LNCaP clone FGC (cell line): Measurements from ENCODE around the gene FBXW2.

Source experiments
- DNase-seq: peaks from one replicate; pipeline ENCODE4 v3.0.0-alpha.2; 2011; ENCODE audit warnings: low read depth
- H3K4me3 ChIP-seq: 2 replicates; pipeline ENCODE4 v1.5.1; 2011; ENCODE audit warnings: mild to moderate bottlenecking, low read depth, low read length, control low read depth
- CTCF ChIP-seq: IDR thresholded peaks from 2 replicates; pipeline ENCODE4 v1.5.1; 2012; ENCODE audit warnings: mild to moderate bottlenecking; ENCODE audit not compliant: control insufficient read depth, insufficient read depth; ENCODE audit errors: extremely low read depth

Gene FBXW2

DNA sequence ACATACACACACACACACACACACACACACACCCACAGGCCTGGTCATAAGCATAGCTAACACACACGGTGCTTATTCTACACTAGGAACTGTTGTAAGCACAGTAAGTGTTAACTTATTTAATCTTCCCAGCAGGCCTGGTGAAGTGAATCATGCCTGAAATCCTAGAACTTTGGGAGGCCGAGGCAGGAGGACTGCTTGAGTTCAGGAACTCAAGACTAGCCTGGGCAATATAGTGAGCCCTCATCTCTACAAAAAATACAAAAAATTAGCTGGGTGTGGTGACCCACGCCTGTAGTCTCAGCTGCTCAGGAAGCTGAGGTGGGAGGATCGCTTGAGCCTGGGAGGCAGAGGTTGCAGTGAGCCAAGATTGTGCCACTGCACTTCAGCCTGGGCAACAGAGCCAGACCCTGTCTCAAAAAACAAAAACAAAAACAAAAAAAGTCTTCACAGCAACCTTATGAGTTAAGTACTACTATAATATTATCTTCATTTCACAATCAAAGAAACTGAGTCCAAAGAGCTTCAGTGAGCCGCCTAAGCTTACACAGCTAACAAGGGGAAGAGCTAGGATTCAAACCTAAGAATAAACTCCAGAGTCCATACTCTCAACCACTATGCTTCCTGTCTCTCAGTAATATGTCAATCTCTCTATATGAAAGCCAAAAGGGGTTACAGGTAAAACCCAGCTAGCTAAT lies 81.2 kb downstream of the FBXW2 start:
- TF ChIP-seq CTCF, result no peak
- no peak for DNase-seq
- H3K4me3 ChIP-seq, result no peak overlapping the region

GRCh38 chr9:120711354-120711753 lies 81.9 kb downstream of the FBXW2 start:
- H3K4me3 ChIP-seq, result no peak overlapping the region
- TF ChIP-seq CTCF, result no peak
- no peak for DNase-seq

DNA sequence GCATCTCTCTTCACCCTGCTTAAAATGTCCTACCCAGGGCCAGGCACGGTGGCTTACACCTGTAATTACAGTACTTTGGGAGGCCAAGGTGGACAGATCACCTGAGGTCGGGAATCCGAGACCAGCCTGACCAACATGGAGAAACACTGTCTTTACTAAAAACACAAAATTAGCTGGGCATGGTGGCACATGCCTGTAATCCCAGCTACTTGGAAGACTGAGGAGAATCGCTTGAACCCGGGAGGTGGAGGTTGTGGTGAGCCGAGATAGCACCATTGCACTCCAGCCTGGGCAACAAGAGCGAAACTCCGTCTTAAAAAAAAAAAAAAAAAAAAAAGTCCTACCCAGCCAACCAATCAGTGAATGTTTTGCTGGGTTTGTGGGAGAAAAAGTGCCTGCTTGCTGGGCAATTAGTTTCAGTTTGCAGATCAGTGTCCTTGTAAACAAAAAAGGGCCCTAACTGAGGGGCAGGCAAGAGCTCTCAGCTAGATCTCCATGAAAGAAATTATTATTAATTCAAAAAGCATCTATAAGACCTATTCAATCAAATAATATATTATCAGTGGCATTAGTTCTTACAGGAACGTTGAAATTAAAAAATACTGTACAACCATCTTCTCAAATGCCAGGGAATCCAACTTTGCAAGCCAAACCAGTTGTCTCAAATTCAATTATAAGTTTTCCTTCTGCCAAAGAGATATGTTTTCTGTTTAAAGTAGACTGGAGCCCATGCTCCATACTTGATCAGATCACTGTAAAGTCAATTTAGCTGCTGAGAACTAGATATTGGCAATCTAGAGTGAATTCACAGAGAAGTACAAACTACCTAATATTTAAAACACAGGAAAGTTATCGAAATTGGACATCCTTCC lies 82.9 kb downstream of the FBXW2 start:
- no peak for DNase-seq
- no peak for TF ChIP-seq CTCF
- peak overlapping the region; percentile 35 for H3K4me3 ChIP-seq

DNA sequence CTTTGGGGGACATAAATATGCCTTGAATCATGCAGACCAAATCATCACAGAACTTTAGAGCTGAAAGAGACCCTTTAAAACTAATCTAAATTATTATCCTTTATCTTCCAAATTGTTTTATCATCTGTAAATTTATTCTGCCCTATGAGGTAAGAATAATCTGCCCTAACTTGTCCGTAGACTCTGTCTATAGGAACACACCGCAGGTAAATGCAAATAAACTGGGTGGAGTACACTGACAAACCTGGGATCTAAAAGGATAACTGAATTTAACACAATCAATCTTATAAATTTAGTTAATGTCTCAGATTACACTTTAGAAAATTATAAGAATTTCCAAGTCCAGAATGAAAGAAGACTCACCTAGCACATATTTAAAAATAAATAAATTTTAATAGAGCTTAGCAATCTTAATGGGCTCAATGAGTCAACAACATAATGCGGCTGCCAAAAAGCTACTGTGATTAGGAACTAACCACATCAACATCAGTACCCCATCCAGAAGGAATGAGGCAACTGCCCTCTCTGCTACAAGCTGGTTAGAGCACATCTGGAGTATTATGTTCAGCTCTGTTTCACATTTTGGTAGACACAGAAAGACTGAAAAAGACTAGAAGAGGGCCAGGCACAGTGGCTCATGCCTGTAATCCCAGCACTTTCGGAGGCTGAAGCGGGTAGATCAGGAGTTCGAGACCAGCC lies 84.5 kb downstream of the FBXW2 start:
- no peak for DNase-seq

GRCh38 chr9:120707170-120707569 lies 86.0 kb downstream of the FBXW2 start:
- H3K4me3 ChIP-seq, result no peak overlapping the region
- TF ChIP-seq CTCF, result no peak
- peak; percentile 61 for DNase-seq

More for the DNA sequence above, 84.5 kb downstream of the FBXW2 start:
- no peak overlapping the region for H3K4me3 ChIP-seq
- no peak for TF ChIP-seq CTCF
